ENCODE data around the gene SLC25A25.

- TF ChIP-seq CTCF (conservative IDR thresholded peaks at IDR 0.05; ENCODE audit: low read length) (no peak), EZH2phosphoT487 (IDR thresholded peaks at IDR 0.05; ENCODE audit: borderline replicate concordance) (no peak)
Observed at GRCh38 chr9:128054087-128054486, 13.9 kb upstream of the SLC25A25 start.

Data from Loucy (cell line).